ENCODE results near the gene CD207. TPM values are rescaled to one million over a fixed set of nuclear protein-coding genes. Genes with fewer than 3 reads are reported as not detected.

Gene CD207
- total RNA-seq, 2 donors from 2014 or later: not detected

DNA sequence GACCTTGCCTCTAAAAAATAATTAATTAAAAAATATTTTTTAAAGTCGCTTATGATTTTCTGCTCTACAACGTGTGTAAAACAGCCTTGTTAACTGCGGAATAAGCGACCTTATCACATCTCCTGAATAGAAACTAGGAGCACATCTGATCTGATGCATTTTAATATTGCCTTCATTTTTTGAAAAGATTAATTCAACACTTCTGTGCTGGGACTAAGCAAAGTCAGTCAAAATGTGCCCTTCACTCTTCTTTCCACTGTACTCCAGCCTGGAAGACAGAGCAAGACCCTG is 27.8 kb downstream of the CD207 start:
- TF ChIP-seq, protein P1, sequence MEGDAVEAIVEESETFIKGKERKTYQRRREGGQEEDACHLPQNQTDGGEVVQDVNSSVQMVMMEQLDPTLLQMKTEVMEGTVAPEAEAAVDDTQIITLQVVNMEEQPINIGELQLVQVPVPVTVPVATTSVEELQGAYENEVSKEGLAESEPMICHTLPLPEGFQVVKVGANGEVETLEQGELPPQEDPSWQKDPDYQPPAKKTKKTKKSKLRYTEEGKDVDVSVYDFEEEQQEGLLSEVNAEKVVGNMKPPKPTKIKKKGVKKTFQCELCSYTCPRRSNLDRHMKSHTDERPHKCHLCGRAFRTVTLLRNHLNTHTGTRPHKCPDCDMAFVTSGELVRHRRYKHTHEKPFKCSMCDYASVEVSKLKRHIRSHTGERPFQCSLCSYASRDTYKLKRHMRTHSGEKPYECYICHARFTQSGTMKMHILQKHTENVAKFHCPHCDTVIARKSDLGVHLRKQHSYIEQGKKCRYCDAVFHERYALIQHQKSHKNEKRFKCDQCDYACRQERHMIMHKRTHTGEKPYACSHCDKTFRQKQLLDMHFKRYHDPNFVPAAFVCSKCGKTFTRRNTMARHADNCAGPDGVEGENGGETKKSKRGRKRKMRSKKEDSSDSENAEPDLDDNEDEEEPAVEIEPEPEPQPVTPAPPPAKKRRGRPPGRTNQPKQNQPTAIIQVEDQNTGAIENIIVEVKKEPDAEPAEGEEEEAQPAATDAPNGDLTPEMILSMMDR (IDR thresholded peaks at IDR 0.05): no peak
- Histone ChIP-seq H3K9me3 (no peaks in the 10 kb centered on the region), H3K36me3 (no peaks in the 10 kb centered on the region), H3K27me3 (no peaks in the 10 kb centered on the region), H3K27ac (no peak overlapping the region), H3K4me1 (no peaks in the 10 kb centered on the region), H3K4me3 (no peak overlapping the region)
- no peak for DNase-seq (ENCODE audit: low spot score)

DNA sequence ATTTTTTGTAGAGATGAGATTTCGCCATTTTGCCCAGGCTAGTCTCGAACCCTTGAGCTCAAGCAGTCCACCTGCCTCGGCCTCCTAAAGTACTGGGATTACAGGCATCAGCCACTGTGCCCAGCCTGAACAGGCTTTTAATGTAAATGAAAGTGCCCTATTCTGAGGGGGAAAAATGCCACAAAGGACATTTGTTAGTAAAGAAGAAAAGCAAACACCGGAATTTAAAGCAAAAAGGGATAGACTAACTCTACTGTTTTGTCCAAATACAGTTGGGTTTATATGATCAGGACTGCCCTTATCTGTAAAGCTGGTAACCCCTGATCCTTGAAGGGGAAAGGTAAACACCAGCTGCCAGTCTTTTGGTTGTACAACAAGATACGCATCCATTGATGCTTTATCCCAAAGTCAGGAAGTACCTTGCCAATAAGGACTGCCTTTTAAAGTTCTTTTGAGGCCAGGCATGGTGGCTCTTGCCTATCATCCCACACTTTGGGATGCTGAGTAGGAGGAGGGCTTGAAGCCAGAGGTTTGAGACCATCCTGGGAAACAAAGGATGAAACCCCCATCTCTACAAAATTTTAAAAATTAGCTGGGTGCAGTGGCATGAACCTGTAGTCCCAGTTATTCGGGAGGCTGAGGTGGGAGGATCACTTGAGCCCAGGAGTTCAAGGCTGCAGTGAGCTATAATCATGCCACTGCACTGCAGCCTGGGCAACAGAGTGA is 28.4 kb downstream of the CD207 start:
- Histone ChIP-seq H3K36me3 (no peaks in the 10 kb centered on the region), H3K4me1 (no peaks in the 10 kb centered on the region), H3K9me3 (no peaks in the 10 kb centered on the region), H3K27me3 (no peaks in the 10 kb centered on the region), H3K4me3 (no peak overlapping the region), H3K27ac (no peak overlapping the region)
- TF ChIP-seq, protein P1 (IDR thresholded peaks at IDR 0.05): no peak
- DNase-seq (ENCODE audit: low spot score): no peak

DNA sequence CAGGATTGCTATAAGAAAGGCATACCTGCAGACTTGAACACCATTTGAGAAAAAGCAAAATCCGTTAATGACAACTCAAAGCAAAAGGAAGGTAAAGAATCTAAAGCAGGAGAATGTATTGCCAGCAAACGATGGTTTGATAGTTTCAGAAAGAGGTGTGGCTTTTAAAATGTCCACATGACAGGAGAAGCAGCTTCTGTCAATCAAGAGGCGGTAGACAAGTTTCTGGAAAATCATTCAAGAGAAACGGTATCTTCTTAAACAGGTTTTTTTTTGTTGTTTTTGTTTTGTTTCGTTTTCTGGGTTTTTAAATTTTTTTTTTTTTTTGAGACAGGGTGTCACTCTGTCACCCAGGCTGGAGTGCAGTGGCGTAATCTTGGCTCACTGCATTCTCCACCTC is 29.0 kb downstream of the CD207 start:
- H3K27ac ChIP-seq: no peak overlapping the region
- no peaks in the 10 kb centered on the region for H3K27me3 ChIP-seq
- H3K36me3 ChIP-seq: no peaks in the 10 kb centered on the region
- no peak overlapping the region for H3K4me3 ChIP-seq
- no peak for DNase-seq (ENCODE audit: low spot score)
- H3K4me1 ChIP-seq: no peaks in the 10 kb centered on the region
- no peaks in the 10 kb centered on the region for H3K9me3 ChIP-seq
- TF ChIP-seq, protein P1 (IDR thresholded peaks at IDR 0.05): no peak

DNA sequence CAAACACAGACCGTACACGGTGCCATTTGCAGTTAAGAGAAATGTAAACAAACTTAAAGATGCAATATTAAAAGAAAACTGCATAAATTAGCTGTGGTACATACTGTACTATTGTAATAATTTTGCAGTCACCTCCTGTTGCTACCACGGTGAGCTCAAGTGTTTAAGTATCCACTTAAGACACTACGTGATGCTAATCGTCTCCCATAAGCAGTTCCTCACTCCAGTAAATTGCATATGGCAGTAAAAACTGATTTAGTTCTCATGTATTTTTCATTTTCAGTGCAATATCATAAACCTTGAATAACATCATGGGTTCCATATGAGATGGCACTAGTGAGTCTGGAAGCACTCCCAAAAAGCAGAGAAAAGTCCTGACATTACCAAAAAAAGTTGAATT is 29.6 kb downstream of the CD207 start:
- Histone ChIP-seq H3K27me3 (no peaks in the 10 kb centered on the region), H3K27ac (no peak overlapping the region), H3K4me3 (no peak overlapping the region), H3K36me3 (no peaks in the 10 kb centered on the region), H3K4me1 (no peaks in the 10 kb centered on the region), H3K9me3 (no peaks in the 10 kb centered on the region)
- DNase-seq (ENCODE audit: low spot score): no peak
- TF ChIP-seq, protein P1 (IDR thresholded peaks at IDR 0.05): no peak

DNA sequence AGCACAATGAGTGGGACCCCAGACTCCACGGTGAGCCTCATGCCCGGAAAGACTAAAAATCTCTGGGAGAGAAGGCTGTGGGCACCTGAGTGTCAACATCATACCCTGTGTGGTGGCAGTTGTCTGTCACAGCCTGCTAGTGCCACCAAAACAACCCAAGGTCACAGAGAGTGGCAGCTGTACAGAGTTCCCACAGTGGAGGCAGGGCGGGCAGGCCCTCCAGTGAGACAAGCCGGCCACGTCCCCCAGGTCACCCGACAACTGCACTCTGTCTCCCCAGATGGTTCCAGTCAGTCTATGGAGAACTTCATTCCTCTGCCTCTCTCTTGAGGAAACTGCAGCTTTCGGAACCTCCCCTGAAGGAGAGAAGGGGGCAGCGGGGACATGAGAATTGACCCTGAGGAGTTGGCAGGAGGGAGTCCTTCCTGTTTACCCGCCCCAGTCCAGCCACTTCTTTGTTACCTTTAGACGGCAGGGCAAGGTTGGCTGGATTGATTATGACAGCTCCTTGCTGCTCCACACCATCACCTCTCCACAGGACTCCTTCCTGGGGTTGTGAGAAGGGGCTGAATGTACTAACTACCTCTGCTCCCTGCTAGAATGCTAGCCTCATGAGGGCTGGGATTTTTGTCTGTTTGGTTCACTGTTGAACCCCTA is 33.9 kb downstream of the CD207 start:
- Histone ChIP-seq H3K9me3 (peaks cover 0 to 6% of the 10 kb centered on the region in 2 donors), H3K36me3 (no peaks in the 10 kb centered on the region), H3K27ac (no peak overlapping the region), H3K4me3 (no peak overlapping the region), H3K4me1 (no peaks in the 10 kb centered on the region), H3K27me3 (no peaks in the 10 kb centered on the region)
- no peak for DNase-seq (ENCODE audit: low spot score)
- TF ChIP-seq, protein P1 (IDR thresholded peaks at IDR 0.05): no peak

Data from right atrium auricular region (tissue), 2 donors.